Measurements from ENCODE around the gene SDC1.
A peak's percentile ranks its signal among the peaks of the same experiment; 100 is the strongest.

Gene SDC1

DNA sequence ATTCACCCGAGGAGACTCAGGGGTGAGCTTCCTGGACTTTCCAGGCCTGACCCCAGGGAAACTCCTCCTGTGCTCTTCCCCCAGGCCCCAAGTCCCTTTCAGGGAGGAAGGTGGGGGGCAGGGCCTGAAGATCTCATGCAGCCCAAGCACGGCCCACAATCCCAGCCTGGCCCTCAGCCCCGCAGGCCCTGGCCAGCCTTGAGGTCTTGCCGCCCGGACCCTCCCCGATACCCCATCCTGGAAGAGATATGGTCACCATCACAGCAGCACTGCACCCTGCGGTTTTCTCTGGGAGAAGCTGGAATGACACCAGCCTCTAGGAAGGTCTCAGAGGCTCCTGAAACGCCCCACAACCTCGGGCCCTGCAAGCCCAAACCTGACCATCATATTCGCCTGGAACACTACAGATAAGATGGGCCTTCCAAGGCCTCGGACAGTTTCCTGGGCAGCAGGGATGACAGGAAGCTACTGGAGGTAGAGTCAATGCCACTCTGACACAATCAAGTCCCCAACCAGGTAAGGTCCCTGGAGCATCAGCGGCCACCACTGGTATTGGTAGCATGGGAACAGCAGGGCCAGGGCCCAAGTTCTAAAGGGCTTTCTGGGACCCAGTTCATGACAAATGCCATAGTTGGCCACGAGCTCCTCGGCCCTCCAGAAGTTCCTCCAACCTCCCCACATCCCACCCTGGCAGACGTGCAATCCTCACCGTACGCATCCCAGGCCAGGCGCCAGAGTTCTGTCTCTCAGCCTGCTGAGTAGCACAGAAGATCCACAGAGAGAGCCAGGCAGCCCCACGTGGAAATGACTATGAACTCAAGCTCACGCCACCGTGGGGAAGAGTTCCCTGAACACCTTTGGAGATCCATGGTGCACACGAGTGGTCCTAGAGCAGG lies 8.6 kb downstream of the SDC1 start:
- intact Hi-C loops (cut with DNase I) = no loop called here
- DNase-seq = peak in 3 of 10 donors; percentile 50 to 62 (median 54)

DNA sequence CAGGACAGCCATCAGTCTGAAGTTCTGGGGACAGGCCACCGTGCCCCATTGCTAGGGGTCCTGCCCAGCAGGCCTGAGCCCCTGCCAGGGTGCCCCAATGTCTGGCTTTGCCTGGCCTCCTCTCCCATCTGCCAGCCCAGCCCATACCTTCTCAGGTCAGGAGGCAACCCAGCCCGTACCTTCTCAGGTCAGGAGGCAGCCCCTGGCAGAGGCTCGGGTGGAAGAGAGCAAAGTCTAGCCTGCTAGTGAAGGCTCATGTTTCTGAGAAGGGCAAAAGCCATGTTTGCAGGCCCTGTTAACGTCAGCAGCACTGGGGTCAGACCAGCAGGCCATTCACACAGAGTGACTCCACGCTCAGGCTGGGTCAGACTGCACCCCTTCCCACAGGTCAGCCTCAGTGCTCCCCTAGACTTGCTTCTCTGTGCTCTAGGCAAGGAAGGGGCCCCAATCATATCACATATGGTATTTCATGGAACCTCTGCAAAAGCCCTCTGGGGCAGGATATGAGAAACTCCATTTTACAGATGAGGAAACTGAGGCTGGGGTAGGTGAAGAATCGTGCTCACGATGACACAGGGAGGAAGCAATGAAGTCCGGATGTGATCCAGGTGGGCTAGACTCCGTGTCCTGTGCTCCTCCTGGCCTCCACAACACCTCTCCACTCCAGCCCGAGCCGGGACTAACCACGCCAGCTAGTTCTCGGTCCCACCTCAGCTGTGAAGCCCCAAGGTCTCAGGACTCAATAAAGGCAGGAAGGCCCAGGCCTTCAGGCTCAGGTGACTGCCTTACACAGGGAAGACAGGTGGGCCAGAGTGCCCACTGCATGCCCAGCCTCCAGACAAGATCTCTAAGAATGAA lies 9.5 kb downstream of the SDC1 start:
- intact Hi-C loops (cut with DNase I) = no loop called here
- peak in 3 of 10 donors; percentile 37 to 77 (median 61) for DNase-seq

DNA sequence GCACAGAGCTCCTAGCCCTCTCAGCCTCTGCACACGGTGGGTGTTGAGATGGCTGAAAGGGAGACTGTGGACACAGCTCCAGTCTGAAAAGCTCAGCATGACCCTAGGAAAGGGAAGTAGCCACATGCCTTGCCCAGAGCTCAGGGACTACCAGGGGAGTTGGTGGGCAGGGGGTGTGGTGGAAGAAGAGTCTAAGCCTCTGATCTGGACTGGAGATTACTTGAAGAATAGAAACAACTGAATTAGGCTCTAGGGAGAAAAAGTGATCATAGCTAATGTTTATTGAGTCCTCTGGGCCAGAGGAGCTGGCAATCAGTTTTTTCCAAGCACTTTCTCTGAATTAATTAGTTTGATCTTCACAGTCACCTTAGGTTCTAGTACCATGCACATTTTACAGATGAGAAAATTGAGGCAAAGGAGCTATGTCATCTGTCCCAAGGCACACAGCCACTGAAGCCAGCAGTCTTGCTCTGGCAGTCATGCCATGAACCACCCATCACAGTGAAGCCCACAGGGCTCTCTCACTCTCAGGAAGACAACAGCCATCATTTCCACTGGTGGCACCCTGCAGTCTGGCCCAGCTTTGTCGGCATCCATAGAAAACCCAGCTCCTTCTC lies 10.3 kb downstream of the SDC1 start:
- peak in 1 of 10 donors; percentile 47 for DNase-seq

DNA sequence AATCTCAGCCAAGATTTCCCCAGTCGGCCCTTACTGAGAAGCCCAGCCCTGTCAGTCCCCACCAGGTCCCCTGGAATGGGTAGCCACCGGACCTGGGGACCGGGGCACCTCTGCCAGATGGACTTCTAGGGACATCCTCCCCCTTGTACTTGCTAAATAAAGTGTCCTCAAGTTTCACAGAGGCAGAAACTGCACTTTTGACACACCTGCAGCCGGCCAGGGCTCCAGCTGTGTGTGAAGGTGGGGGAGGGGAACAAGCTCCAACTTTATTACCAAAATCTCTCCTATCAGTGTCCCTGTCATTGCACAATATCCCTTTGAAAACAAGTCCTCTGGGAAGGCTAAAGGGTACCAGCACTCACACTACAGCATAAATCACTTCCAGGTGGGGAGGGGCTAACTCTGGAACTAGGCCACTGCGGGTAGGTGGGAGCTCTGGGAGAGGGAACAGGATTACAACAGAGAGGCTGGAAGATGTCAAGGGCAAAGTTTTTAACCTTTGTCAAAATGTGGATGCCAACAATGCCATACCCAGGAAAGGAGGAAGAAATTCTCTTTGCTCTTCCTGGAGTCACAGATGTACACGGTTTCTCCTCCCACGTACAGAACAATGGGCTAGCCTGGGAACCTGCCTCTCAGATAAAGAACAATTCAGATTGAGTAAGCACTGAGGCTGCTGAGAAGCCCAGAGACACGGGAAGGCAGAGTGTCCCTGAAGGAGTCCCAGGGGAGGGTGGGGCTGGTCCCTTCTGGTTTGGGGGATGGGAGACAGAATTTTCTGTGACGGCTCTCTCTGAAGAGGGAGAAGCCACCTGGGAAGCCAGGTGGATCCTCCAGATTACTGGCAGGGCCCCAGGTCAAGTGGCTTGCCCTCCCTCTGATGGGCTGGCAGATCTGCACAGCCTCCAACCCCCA lies 11.0 kb downstream of the SDC1 start:
- intact Hi-C loops (cut with DNase I) = no loop called here
- peak in 3 of 10 donors; percentile 42 to 69 (median 67) for DNase-seq

More for the DNA sequence above, 10.3 kb downstream of the SDC1 start:
- intact Hi-C loops (cut with DNase I) = no loop called here

DNA sequence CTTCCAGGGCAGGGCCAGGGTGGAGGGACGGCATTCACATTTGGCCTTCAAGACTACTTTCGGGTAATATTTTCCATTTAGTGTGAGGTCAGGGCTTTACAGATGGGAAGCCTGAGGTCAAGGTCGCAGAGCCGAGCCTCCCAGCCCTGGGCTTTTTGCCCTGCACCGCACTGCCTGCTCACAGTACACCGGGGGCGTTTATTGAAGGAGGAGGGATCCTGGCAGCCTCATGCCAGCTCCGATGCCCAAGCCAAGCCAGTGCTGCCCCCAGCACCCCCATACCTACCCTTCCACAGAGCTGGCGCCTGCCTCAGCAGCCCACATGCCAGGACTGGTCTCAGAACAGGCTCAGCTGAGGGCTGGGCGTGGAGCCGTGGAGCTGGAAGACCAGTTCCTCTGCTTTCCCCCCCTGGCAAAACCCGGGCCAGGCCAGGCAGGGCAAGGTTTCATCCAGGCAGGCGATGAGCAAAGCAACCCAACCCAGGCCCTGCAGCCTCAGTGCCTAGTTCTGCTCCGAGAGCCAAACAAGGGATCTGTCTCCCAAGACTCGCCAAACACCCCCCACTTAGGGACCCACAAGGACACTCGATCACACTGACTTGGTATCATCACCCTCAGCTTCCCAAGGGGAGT lies 11.9 kb downstream of the SDC1 start:
- intact Hi-C loops (cut with DNase I) = no loop called here
- peak in 3 of 10 donors; percentile 51 to 76 (median 70) for DNase-seq

DNA sequence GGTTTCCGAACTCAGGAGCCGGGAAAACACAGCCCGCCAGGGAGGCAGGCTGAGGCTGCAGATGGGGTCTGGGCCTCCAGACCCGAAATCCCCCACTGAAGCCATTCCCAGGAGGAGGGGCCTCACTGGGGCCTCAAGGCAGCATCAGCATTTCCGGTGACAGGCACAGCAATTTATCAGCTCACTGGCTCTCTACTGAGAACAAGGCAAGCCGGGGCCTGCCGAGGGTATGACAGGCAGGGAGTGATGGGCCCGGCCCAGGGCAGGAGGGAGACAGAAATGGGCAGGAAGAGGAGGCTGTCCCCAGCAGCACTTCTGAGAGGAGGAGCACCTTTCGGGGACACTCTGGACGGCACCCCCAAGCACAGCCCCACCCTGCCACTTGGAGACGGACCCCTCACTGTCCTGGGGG lies 12.5 kb downstream of the SDC1 start:
- DNase-seq = peak in 1 of 10 donors; percentile 70
- intact Hi-C loops (cut with DNase I) = no loop called here

DNA sequence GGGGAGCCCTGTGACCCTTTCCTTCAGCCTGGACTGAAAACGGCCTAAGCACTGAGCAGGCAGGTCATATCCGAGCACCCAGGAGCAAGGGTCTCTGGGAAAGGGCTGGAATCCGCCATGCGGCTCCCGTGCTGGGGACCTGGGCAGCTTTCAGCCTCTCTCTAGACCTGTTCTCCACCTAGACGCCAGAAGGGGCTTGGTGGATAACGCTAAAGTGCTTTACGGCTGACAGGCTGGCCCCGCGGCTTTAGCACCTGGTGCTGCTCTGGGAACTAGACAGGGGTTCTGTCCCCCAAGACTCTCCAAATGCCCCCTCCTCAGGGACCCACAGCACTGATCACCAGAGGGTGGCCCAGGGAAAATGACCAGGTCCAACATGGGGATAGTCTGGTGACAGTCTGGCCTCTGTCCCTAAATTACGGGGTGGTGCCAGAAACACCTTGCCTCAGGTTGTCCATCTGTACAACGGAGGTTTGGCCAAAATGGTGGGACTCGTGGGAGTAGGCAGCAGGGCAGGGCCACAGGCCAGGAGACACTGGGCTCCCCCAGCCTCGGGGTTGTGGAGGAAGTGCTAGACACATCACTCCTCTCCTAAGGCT lies 13.0 kb downstream of the SDC1 start:
- intact Hi-C loops (cut with DNase I) = no loop called here
- peak in 2 of 10 donors; percentile 72 to 80 for DNase-seq

DNA sequence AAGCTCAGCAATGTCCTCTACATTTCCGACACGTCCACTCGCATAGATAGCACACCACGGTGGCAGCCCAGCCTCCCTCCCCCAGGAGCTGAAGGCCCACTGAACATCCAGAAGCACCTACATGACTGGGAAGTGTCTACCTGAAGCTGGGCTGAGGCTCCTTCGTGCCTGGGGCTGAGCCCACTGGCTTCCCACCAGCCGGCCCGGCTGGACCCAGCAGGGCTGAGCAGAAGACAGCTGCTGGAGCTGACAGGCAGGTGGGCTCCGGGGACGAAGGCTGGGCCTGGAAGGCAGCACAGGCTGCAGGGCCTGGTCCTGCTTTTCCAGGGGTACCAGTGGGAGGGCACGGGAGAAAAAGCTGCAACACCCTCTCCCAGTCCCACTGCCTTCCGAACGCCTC lies 13.5 kb downstream of the SDC1 start:
- intact Hi-C loops (cut with DNase I) = no loop called here
- DNase-seq = peak in 1 of 10 donors; percentile 60

DNA sequence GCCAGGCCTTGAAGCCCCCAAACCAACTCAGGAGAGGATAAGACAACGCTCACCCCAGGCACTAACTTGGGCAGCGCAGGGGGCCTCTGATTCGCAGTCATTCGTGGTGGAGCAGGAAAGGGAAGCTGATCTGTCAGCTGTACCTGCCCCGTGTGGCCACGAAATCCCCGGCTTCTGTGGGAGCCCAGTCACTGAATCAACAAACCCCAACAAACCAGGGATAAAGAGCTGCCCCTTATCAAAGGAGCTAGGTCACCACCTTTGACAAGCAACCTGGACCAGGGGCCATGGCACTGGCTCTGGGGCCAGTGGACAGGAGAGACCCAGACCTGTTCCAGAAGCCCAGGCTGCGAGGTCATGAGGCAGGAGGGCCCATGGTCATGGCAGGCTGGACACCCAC lies 14.5 kb downstream of the SDC1 start:
- intact Hi-C loops (cut with DNase I) = no loop called here
- no peak for DNase-seq

DNA sequence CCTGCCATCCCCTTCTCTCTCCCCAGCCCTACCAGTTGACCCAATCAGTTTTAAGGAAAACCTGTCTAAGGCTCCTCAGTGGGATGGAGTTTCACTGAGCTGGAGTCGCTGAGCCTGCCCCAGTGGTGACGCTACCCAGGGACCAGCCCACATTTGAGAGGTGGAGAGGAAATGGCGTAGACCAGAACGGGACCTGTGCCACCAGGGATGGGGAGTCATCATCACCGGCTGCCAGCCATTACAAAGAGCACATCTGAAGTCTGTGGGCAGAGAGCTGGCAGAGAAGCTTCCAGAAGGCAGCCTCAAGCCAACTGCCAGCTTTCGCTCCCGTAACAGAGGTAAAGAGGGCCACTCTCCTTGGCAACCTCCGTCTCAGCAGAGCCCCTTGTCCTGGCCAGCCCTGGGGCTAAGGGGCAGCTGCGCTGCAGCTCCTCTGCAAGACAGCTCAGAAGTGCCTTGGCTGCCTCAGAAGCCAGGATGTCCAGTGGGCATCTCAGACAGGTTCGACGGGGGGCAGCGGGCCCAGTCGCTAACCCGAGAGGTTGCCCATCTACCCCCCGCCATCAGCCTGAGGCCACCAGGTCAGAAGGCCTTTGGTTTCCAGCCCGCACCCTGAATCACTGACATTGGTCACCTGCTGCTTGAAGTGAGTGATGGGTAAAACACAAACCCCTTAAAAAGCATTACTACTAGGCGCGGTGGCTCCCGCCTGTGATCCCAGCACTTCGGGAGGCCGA lies 15.4 kb downstream of the SDC1 start:
- DNase-seq = peak in 1 of 10 donors; percentile 69
- intact Hi-C loops (cut with DNase I) = no loop called here

DNA sequence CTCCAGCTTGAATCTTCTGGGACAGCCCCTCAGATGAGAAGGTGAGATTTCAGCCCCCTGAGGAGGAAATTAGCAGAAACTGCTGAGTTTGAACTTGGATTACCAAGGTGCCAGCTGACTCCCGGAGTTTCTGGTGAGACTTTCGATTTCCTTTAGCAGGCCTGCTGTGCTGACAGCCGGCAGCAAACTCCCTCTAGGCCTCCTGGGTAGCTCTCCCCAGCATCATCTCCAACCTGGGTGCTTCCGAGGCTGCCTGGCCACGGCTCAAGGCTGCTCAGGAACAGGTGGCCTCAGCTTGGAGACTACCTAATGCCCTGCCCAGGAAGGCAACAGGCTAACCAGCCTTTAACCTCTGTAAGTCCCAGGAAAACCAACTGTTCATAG lies 16.5 kb downstream of the SDC1 start:
- no peak for DNase-seq
- intact Hi-C loops (cut with DNase I) = no loop called here

DNA sequence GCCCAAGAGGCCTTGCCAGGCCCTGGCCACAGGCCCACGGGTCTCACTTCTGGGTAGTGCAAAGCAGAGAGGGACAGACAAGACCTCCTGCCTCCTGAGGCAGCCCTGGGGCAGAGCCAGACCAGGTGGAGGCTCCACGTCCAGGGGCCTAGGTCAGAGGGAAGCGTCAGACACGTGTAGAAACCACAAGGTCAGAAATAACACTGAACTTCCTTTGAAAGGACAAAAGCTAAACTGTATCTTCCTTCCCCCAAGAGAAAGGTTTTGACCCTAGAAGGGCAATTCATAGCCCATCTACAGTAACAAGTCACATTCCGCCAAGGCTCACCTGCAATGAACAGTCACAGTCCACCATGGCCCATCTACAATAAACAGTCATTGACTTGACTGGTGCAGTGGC lies 17.9 kb downstream of the SDC1 start:
- peak in 1 of 10 donors; percentile 69 for DNase-seq
- intact Hi-C loops (cut with DNase I) = no loop called here

DNA sequence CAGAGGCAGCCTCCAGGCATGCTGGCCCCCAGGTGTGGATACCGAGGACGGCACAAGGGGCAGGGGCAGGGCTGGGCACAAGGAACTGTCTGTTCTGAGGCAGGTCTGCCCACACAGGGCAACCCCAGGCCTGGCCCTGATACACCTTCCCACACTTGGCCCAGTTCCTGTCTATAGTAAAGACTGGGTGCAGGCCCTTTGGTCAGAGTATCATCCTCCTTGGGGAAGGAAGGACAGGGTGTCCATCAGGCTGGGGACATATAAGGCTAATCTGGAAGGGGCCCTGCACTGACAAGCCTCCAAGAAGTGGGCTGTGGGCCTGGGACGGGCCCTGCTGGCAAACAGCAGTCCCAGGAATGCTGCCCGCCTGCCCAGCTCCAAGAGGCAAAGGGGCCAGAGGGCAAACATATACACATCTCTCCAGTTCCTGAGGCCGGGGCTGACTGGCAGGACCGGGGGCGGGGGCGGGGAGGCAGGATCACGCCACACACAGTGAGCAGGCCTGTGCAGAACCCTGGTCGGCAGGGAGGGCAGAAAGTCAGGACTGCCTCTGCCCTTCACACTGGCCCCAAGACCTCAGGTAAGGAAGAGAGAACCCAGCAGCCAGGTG lies 18.9 kb downstream of the SDC1 start:
- intact Hi-C loops (cut with DNase I) = no loop called here
- peak in 1 of 10 donors; percentile 72 for DNase-seq

DNA sequence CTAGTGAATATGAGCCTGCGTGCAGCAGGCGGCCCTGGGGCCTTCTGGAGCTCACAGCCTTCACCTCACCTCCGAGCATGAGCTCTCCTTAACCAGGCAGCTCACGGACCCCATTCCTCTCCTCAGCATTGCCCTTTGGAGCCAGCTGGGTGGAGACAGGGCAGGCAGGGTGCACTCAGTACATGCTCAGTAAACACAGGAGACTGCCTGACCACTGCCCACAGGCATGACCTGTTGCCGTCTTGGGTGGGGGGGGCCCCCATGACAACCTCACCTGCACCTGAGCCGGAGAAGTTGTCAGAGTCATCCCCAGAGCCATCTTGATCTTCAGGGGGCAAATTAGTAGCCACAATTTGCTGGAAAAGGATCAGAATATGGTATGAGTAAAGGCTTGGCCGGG lies 19.9 kb downstream of the SDC1 start:
- intact Hi-C loops (cut with DNase I) = no loop called here
- DNase-seq = no peak

DNA sequence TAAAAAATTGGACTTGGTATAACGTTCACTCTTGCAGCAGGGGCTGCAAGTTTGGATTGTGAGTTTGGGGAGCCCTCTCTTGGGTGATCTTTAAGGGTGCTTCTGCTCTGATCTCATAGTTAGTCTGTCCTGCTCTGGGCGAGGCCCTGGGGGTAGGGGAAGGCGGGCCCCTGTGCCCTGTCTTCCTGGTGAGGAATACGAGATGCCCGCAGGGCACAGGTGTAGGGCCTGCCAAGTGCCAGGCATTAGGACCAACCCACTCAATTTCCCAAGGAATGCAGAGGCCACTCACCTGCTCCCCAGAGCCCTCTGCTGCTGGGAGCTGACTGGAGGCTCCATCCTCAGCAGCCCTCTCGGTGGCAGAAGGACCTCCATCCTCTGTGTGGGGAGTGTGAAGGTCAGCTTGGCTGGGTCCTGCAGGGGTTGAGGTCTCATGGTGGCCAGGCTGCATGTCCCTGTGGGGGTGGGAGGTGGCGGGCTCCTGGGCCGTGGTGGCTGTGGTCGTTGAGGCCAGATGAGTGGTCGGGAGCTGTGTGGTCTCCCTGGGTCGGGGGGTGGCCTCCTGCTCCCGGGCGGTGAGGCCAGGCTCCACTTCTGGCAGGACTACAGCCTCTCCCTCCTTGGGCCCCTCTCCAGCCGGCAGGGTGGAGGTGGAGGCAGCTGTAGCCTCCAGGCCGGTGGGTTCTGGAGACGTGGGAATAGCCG lies 21.3 kb downstream of the SDC1 start:
- no peak for DNase-seq
- intact Hi-C loops (cut with DNase I) = no loop called here

DNA sequence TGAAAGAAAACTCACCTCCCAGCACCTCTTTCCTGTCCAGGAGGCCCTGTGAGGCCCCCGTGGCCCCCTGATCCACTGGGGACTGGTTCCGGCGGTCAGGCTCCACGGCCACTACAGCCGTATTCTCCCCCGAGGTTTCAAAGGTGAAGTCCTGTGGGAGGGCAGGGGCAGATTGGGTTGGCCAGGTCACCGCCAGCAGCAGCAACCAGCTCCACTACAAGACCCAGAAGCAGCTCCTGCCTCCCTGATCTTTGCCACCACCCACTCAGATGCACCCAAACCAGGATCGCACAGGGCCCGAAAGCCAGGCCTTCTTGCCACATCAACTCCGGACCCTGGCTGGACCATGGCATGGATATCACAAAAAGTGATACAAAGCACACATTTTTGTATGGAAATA lies 21.9 kb downstream of the SDC1 start:
- DNase-seq = no peak
- intact Hi-C loops (cut with DNase I) = no loop called here

DNA sequence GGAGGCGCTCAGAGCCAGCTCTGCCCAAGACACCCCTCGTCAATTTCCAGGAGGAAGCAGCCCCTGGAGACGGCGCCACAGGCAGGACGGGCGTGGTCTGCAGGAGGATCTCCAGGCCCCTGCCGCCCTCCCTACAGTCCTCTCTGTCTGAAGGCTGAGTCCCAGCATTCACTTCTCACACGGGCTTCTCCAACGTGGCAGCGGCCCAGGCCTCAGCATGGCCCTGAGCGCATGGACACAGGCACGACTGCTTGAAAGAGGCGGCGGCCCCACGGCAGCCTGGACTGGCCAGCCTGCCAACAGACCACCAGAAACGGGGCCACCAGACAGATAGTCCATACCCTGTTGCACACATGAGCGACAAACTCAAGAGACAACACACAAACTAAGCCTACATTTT lies 23.3 kb downstream of the SDC1 start:
- intact Hi-C loops (cut with DNase I) = no loop called here
- no peak for DNase-seq

Data from posterior cingulate gyrus (tissue), 11 donors.